GM10266 (cell line): Measurements from ENCODE around the gene NXNL2.

ENCODE experiments used
- DNase-seq: peaks from one replicate; pipeline ENCODE4 v3.0.0; 2012; ENCODE audit errors: extremely low spot score
- CTCF ChIP-seq: IDR thresholded peaks from 2 replicates; pipeline ENCODE4 v1.5.1; 2012; ENCODE audit warnings: mild to moderate bottlenecking, low read depth; ENCODE audit not compliant: control insufficient read depth, insufficient read depth; ENCODE audit errors: missing control alignments

The NXNL2 gene

GRCh38 chr9:88580961-88581360 lies 46.0 kb downstream of the NXNL2 start:
- TF ChIP-seq CTCF = no peak
- DNase-seq = no peak

GRCh38 chr9:88583901-88584596 lies 49.1 kb downstream of the NXNL2 start:
- TF ChIP-seq CTCF = no peak
- DNase-seq = no peak

GRCh38 chr9:88585426-88585825 lies 50.4 kb downstream of the NXNL2 start:
- no peak for DNase-seq
- no peak for TF ChIP-seq CTCF

- no peak for DNase-seq
- TF ChIP-seq CTCF = no peak
These were observed 51.5 kb downstream of the NXNL2 start for GRCh38 chr9:88586452-88586851.

GRCh38 chr9:88587182-88587581 lies 52.2 kb downstream of the NXNL2 start:
- DNase-seq = no peak
- no peak for TF ChIP-seq CTCF

- DNase-seq = no peak
- TF ChIP-seq CTCF = no peak
These were observed 53.1 kb downstream of the NXNL2 start for GRCh38 chr9:88587885-88588649.

- no peak for DNase-seq
- TF ChIP-seq CTCF = no peak
These were observed 54.7 kb downstream of the NXNL2 start for GRCh38 chr9:88589656-88590055.
